GM10248 (cell line): ENCODE results near the gene EWSR1.
"Not testable (repeated sequence)": the region's sequence is repeated elsewhere in the genome, so short reads cannot be mapped to it uniquely, and the experiment has no call there.

Experiments
- CTCF ChIA-PET: fragments of 300-600 bp; sonication (Branson Sonifier 250); formaldehyde crosslinking; extraction: SDS; loops from one replicate; lab custom pipeline; 2021; ENCODE audit warnings: antibody characterized with exemption; lab: Yijun Ruan, JAX
- POLR2A ChIA-PET: fragments of 350-650 bp; sonication (Branson Sonifier 250); formaldehyde crosslinking; extraction: SDS; loops from one replicate; lab custom pipeline; 2020; ENCODE audit warnings: antibody characterized with exemption; lab: Yijun Ruan, JAX
- DNase-seq: peaks from one replicate; pipeline ENCODE4 v3.0.0; 2012; ENCODE audit errors: extremely low spot score
- CTCF ChIP-seq: IDR thresholded peaks from 2 replicates; pipeline ENCODE4 v1.5.1; 2012; ENCODE audit warnings: mild to moderate bottlenecking, low read depth; ENCODE audit errors: extremely low read depth, missing control alignments, control extremely low read depth

Gene EWSR1

DNA sequence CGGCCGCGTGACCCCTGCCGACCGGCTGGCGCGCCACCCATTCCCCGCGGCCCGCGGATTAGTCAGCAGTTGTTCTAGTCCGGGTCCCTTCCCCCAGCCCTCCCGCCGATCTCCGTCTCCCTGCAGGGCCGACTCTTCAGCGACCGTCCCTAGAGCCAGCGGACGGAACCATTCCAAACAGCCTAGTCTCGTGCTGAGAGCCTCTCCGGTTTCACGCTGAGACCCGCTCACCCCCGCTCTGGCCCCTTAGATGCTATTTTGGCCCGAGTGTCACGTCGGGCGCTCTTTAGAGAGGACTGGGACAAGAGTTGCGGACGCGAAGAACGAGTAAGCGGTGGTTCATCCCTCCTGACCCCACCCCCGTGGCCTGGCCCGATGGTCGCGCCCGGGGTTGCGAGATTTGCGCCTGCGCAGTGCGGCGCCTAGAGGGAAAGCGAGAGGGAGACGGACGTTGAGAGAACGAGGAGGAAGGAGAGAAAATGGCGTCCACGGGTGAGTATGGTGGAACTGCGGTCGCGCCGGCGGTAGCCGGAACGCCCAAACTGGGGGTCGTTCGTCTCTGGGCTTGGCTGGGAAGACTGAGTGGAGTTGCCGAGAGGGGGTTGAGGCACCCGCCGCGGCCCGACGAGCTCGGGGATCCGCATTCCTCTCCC is at the start of gene EWSR1, which contains the start of gene RHBDD3:
Gene EWSR1 (plus strand): TSS at position 411 of the 653 bp plus-strand sequence. CDS start 69 bp downstream, at position 480.
Gene RHBDD3 (minus strand): TSS at position 124 of the 653 bp plus-strand sequence. CDS start 2,355 bp downstream, outside the sequence.
- ChIA-PET POLR2A (interaction anchor here (0.6 to 1.0 kb wide), 2 partner anchors 11 to 19 kb away, joined by 4 to 7 read pairs; no protein-coding TSS in a partner anchor), CTCF (interaction anchor here (4.5 kb wide), 1 partner anchor 22 kb away, joined by 19 read pairs; no protein-coding TSS in a partner anchor)
- peak; percentile 95 for DNase-seq
- no peak for TF ChIP-seq CTCF

DNA sequence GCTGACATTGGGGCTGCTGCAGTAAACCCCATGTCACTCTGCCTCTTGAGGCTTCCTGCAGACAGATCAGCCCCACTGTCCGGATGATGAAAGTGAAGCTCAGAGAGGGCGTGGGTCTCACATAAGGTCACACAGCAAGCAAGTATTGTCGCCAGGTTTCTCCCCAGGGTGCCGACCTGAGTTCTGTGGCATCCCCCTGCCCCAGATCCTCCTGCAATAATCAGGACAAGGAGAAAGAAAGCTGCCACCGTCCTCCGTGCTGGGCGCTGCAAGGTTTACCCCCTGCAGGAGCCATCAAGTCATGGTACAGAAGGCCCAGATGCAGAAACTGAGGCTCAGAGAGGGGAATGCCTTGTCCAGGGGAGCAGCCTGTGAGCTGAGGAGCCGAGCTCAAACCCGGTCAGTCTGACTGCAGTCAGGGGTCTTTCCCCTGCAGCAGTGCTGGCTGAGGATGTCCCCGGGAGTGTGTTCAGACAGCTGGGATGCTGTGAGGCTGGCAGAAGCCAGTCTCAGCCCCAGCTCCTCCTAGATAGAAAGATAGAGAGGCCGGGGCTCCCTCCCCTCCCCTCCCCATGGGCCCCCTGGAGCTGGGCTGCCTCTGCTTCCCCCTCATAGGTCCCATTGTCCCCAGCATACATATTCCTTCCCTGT is 49.2 kb upstream of the EWSR1 start:
- no peak for DNase-seq
- ChIA-PET POLR2A (no interaction called here), CTCF (interaction anchor here (1.2 to 4.7 kb wide), 3 partner anchors 15 to 65 kb away, joined by 3 to 34 read pairs (median 7); partner anchors contain the start of gene EMID1)
- TF ChIP-seq CTCF: no peak

- POLR2A ChIA-PET, DNase-seq: not testable (repeated sequence)
- CTCF ChIA-PET: interaction anchor here (1.2 to 4.7 kb wide), 3 partner anchors 16 to 66 kb away, joined by 3 to 34 read pairs (median 7); partner anchors contain the start of gene EMID1
Measured at GRCh38 chr22:29219409-29219782, 48.7 kb upstream of the EWSR1 start.

GRCh38 chr22:29219881-29220670 is 48.0 kb upstream of the EWSR1 start:
- POLR2A ChIA-PET: no interaction called here
- CTCF ChIA-PET: interaction anchor here (1.3 to 4.7 kb wide), 3 partner anchors 10 to 25 kb away, joined by 10 to 34 read pairs (median 16); partner anchors contain the start of gene EMID1
- no peak for DNase-seq
- TF ChIP-seq CTCF: no peak

- no peak for DNase-seq
- ChIA-PET POLR2A (no interaction called here), CTCF (interaction anchor here (1.1 to 1.7 kb wide), 2 partner anchors 19 to 21 kb away, joined by 4 read pairs; no protein-coding TSS in a partner anchor)
- TF ChIP-seq CTCF: no peak
Measured at GRCh38 chr22:29224121-29224858, 43.8 kb upstream of the EWSR1 start.

- no peak for DNase-seq
- CTCF ChIA-PET: interaction anchor here (1.7 to 2.3 kb wide), 2 partner anchors 20 to 21 kb away, joined by 4 to 17 read pairs; no protein-coding TSS in a partner anchor
- POLR2A ChIA-PET: no interaction called here
- TF ChIP-seq CTCF: no peak
Measured at GRCh38 chr22:29224859-29225410, 43.1 kb upstream of the EWSR1 start.
